ENCODE measurements around the gene OSBPL1A. TPM values are rescaled to one million over a fixed set of nuclear protein-coding genes. Genes with fewer than 3 reads are reported as not detected.

OSBPL1A gene
- total and polyA plus RNA-seq, 2 of the 8 experiments (the other 6 are each of a cell fraction or from before 2014, with no cell fraction given) = 53.2 to 74.9 TPM

DNA sequence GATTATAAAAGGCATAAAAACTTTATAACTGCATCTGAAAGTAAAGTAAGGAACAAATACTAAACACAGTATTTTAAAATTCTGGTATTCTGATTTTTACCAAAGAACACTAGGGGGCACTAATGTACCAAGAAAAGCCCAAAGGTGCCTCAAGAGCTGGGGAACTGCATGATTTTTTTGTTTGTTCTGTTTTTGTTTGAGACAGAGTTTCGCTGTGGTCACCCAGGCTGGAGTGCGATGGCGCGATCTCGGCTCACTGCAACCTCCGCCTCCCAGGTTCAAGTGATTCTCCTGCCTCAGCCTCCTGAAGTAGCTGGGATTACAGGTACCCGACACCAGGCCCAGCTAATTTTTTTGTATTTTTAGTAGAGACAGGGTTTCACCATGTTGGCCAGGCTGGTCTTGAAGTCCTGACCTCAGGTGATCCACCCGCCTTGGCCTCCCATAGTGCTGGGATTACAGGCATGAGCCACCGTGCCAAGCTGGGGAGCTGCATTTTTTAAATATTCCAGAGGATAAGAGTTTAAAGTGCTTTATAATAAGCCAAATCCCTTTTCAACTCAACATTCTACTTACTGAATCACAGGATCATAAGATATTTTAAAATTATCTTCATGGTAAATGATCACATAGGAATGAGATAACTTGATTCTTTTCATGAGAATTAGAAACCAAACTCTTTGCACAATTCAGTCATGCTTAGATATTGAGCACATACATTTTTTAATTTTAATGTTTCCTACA, 37.7 kb downstream of the OSBPL1A start (continued):
- TF ChIP-seq, protein P1, sequence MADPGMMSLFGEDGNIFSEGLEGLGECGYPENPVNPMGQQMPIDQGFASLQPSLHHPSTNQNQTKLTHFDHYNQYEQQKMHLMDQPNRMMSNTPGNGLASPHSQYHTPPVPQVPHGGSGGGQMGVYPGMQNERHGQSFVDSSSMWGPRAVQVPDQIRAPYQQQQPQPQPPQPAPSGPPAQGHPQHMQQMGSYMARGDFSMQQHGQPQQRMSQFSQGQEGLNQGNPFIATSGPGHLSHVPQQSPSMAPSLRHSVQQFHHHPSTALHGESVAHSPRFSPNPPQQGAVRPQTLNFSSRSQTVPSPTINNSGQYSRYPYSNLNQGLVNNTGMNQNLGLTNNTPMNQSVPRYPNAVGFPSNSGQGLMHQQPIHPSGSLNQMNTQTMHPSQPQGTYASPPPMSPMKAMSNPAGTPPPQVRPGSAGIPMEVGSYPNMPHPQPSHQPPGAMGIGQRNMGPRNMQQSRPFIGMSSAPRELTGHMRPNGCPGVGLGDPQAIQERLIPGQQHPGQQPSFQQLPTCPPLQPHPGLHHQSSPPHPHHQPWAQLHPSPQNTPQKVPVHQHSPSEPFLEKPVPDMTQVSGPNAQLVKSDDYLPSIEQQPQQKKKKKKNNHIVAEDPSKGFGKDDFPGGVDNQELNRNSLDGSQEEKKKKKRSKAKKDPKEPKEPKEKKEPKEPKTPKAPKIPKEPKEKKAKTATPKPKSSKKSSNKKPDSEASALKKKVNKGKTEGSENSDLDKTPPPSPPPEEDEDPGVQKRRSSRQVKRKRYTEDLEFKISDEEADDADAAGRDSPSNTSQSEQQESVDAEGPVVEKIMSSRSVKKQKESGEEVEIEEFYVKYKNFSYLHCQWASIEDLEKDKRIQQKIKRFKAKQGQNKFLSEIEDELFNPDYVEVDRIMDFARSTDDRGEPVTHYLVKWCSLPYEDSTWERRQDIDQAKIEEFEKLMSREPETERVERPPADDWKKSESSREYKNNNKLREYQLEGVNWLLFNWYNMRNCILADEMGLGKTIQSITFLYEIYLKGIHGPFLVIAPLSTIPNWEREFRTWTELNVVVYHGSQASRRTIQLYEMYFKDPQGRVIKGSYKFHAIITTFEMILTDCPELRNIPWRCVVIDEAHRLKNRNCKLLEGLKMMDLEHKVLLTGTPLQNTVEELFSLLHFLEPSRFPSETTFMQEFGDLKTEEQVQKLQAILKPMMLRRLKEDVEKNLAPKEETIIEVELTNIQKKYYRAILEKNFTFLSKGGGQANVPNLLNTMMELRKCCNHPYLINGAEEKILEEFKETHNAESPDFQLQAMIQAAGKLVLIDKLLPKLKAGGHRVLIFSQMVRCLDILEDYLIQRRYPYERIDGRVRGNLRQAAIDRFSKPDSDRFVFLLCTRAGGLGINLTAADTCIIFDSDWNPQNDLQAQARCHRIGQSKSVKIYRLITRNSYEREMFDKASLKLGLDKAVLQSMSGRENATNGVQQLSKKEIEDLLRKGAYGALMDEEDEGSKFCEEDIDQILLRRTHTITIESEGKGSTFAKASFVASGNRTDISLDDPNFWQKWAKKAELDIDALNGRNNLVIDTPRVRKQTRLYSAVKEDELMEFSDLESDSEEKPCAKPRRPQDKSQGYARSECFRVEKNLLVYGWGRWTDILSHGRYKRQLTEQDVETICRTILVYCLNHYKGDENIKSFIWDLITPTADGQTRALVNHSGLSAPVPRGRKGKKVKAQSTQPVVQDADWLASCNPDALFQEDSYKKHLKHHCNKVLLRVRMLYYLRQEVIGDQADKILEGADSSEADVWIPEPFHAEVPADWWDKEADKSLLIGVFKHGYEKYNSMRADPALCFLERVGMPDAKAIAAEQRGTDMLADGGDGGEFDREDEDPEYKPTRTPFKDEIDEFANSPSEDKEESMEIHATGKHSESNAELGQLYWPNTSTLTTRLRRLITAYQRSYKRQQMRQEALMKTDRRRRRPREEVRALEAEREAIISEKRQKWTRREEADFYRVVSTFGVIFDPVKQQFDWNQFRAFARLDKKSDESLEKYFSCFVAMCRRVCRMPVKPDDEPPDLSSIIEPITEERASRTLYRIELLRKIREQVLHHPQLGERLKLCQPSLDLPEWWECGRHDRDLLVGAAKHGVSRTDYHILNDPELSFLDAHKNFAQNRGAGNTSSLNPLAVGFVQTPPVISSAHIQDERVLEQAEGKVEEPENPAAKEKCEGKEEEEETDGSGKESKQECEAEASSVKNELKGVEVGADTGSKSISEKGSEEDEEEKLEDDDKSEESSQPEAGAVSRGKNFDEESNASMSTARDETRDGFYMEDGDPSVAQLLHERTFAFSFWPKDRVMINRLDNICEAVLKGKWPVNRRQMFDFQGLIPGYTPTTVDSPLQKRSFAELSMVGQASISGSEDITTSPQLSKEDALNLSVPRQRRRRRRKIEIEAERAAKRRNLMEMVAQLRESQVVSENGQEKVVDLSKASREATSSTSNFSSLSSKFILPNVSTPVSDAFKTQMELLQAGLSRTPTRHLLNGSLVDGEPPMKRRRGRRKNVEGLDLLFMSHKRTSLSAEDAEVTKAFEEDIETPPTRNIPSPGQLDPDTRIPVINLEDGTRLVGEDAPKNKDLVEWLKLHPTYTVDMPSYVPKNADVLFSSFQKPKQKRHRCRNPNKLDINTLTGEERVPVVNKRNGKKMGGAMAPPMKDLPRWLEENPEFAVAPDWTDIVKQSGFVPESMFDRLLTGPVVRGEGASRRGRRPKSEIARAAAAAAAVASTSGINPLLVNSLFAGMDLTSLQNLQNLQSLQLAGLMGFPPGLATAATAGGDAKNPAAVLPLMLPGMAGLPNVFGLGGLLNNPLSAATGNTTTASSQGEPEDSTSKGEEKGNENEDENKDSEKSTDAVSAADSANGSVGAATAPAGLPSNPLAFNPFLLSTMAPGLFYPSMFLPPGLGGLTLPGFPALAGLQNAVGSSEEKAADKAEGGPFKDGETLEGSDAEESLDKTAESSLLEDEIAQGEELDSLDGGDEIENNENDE (IDR thresholded peaks at IDR 0.05; ENCODE audit: insufficient replicate concordance, low read length) = peak; percentile 34
